K562 (cell line): ENCODE data around the gene RPUSD1. TPM values are rescaled to one million over a fixed set of nuclear protein-coding genes. Genes with fewer than 3 reads are reported as not detected.

ENCODE experiments used
- ARID1B ChIP-seq: fragments of 450-650 bp; IDR thresholded peaks from 2 replicates; pipeline ENCODE4 v1.6.1; 2016; ENCODE audit warnings: antibody characterized with exemption, mild to moderate bottlenecking, inconsistent platforms
- BDP1 ChIP-seq: IDR thresholded peaks from 3 replicates; pipeline ENCODE4 v1.6.1; 2011; ENCODE audit not compliant: insufficient read length, insufficient read depth
- CBFA2T2 ChIP-seq: fragments of 450-650 bp; conservative IDR thresholded peaks from 2 replicates; pipeline ENCODE4 v1.6.1; 2017; ENCODE audit warnings: mild to moderate bottlenecking
- CHD1 ChIP-seq: fragments of 200-600 bp; sonication (generic); IDR thresholded peaks from one replicate; pipeline ENCODE4 v1.6.1; 2012; ENCODE audit warnings: mild to moderate bottlenecking, moderate library complexity, low read length, inconsistent platforms
- ETV6 ChIP-seq, 3 experiments: fragments of 150-350 bp in 1 of 3; sonication (generic) in 1 of 3; formaldehyde crosslinking in 1 of 3; IDR thresholded peaks; 2 replicates each; pipeline versions ENCODE4 v1.6.1 to v1.8.0; 2014 to 2022; ENCODE audit warnings: borderline replicate concordance in 2 of 3, low read depth in 2 of 3, antibody characterized with exemption in 1 of 3, low read length in 1 of 3, mild to moderate bottlenecking in 1 of 3, missing genetic modification reagents in 1 of 3
- HLTF ChIP-seq: fragments of 450-650 bp; IDR thresholded peaks from 2 replicates; pipeline ENCODE4 v1.6.1; 2016
- MYC ChIP-seq, 2 experiments: fragments of 250-450 bp in 1 of 2; sonication (Bioruptor Pico) in 1 of 2; IDR thresholded peaks; 2 replicates each; pipeline versions ENCODE4 v1.5.1 to v1.6.1; 2012 to 2021; ENCODE audit warnings: low read depth in 2 of 2, borderline replicate concordance in 1 of 2, improper control_type of control experiment in 1 of 2, low read length in 1 of 2, mild to moderate bottlenecking in 1 of 2, moderate library complexity in 1 of 2
- RBM39 ChIP-seq: fragments of 200-400 bp; formaldehyde crosslinking; optimal IDR thresholded peaks from 2 replicates; pipeline ENCODE3; 2018; ENCODE audit warnings: low read depth, low read length
- SAFB ChIP-seq: fragments of 200-400 bp; formaldehyde crosslinking; IDR thresholded peaks from 2 replicates; pipeline ENCODE4 v1.6.1; 2017; ENCODE audit warnings: low read depth, low read length, borderline replicate concordance
- TEAD2 ChIP-seq: fragments of 450-650 bp; IDR thresholded peaks from 2 replicates; pipeline ENCODE4 v1.6.1; 2016; ENCODE audit warnings: missing genetic modification characterization, control low read depth, missing compliant biosample characterization
- TGIF2 ChIP-seq: sonication (generic); formaldehyde crosslinking; IDR thresholded peaks from 2 replicates; pipeline ENCODE4 v1.8.1; 2022; ENCODE audit warnings: mild to moderate bottlenecking, missing genetic modification reagents, moderate library complexity
- XRCC5 ChIP-seq: fragments of 200-400 bp; formaldehyde crosslinking; IDR thresholded peaks from 2 replicates; pipeline ENCODE4 v1.6.1; 2017; ENCODE audit warnings: low read depth, mild to moderate bottlenecking, low read length
- ZBTB11 ChIP-seq, 3 experiments: fragments of 200-800 bp in 1 of 3; fragments of 250-450 bp in 1 of 3; fragments of 450-650 bp in 1 of 3; sonication (Bioruptor Pico) in 1 of 3; sonication (Bioruptor generic) in 1 of 3; formaldehyde crosslinking in 1 of 3; IDR thresholded peaks; 2 replicates each; pipeline versions ENCODE4 v1.6.1 to v1.8.0; 2016 to 2022; ENCODE audit warnings: mild to moderate bottlenecking in 2 of 3, missing genetic modification characterization in 2 of 3, missing compliant biosample characterization in 1 of 3, moderate library complexity in 1 of 3
- ZBTB7A ChIP-seq: IDR thresholded peaks from 2 replicates; pipeline ENCODE4 v1.6.1; 2011; ENCODE audit warnings: low read depth, mild to moderate bottlenecking, low read length, moderate library complexity, borderline replicate concordance; ENCODE audit not compliant: control insufficient read depth
- polyA plus RNA-seq, 8 experiments: library from polyadenylated mRNA; depleted of rRNA in 4 of 8; stranded (reverse) in 5 of 8; unstranded in 3 of 8; fragments of >200 nt; fragmentation: Nextera tagmentation in 2 of 8; fragmentation: Illumina TruSeq in 1 of 8; extraction: Ambion mirVana in 2 of 8; extraction: Trizol in 1 of 8; gene quantifications; 2 replicates each; pipeline versions ENCODE4 v1.2.1 to v1.2.3, GENCODE V29; 2011 to 2014; ENCODE audit warnings: inconsistent platforms in 1 of 8, missing spikeins in 1 of 8
- total RNA-seq, 7 experiments: library from RNA; depleted of rRNA in 6 of 7; stranded (reverse); fragments of >200 nt in 6 of 7; fragmentation: Illumina TruSeq in 2 of 7; extraction: Trizol in 2 of 7; gene quantifications; 2 replicates each; pipeline versions ENCODE4 v1.2.1 to v1.2.3, GENCODE V29; 2011 to 2021; ENCODE audit warnings: low replicate concordance in 1 of 7
- TF ChIP-seq, protein P1 (sequence below), 2 experiments: fragments of 450-650 bp; IDR thresholded peaks; 2 replicates each; pipeline ENCODE4 v1.6.1; 2016
- TF ChIP-seq, protein P2 (sequence below): sonication (generic); formaldehyde crosslinking; IDR thresholded peaks from 2 replicates; pipeline ENCODE4 v1.8.1; 2022; ENCODE audit warnings: missing genetic modification reagents

RPUSD1 gene
- total and polyA plus RNA-seq, 9 of the 15 experiments (the other 6 are each of a cell fraction or from before 2014, with no cell fraction given): 0.45 to 56.6 (median 12.0) TPM

GRCh38 chr16:740459-740763 lies 47.8 kb downstream of the RPUSD1 start (continued):
- 0 out of 6 replicates have a peak, but pooled peaks of 1 of the 3 experiments have one; percentile 4 for TF ChIP-seq ZBTB11 (CRISPR knock-in tag; IDR thresholded peaks at IDR 0.05)
- 0 out of 2 replicates have a peak, but pooled peaks have one; percentile 12 for TF ChIP-seq SAFB
- no peak for TF ChIP-seq HLTF
- TF ChIP-seq XRCC5: 0 out of 2 replicates have a peak, but pooled peaks have one; percentile 21
- no peak for TF ChIP-seq ETV6 (IDR thresholded peaks at IDR 0.05; ENCODE audit: borderline replicate concordance in 1 of 2, low read depth in 2 of 2, low read length in 1 of 2)
- no peak for TF ChIP-seq ETV6 (CRISPR knock-in tag; IDR thresholded peaks at IDR 0.05; ENCODE audit: borderline replicate concordance)
- TF ChIP-seq CBFA2T2: no peak
- TF ChIP-seq ZBTB7A: 0 out of 2 replicates have a peak, but pooled peaks have one; percentile 57
- TF ChIP-seq TGIF2 (CRISPR knock-in tag): peak; percentile 42; the same call in 1 of the 2 replicates
- no peak for TF ChIP-seq BDP1
- TF ChIP-seq, protein P1, sequence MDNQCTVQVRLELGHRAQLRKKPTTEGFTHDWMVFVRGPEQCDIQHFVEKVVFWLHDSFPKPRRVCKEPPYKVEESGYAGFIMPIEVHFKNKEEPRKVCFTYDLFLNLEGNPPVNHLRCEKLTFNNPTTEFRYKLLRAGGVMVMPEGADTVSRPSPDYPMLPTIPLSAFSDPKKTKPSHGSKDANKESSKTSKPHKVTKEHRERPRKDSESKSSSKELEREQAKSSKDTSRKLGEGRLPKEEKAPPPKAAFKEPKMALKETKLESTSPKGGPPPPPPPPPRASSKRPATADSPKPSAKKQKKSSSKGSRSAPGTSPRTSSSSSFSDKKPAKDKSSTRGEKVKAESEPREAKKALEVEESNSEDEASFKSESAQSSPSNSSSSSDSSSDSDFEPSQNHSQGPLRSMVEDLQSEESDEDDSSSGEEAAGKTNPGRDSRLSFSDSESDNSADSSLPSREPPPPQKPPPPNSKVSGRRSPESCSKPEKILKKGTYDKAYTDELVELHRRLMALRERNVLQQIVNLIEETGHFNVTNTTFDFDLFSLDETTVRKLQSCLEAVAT (IDR thresholded peaks at IDR 0.05): 0 out of 4 replicates have a peak, but pooled peaks of 1 of the 2 experiments have one; percentile 27
- TF ChIP-seq CHD1: peak; percentile 35
- 0 out of 2 replicates have a peak, but pooled peaks have one; percentile 5 for TF ChIP-seq ARID1B
- TF ChIP-seq MYC (IDR thresholded peaks at IDR 0.05; ENCODE audit: low read depth, low read length): no peak
- TF ChIP-seq MYC (CRISPR knock-in tag; IDR thresholded peaks at IDR 0.05; ENCODE audit: borderline replicate concordance, low read depth): 0 out of 2 replicates have a peak, but pooled peaks have one; percentile 40
- no peak for TF ChIP-seq RBM39
- TF ChIP-seq TEAD2: no peak
- TF ChIP-seq, protein P2, sequence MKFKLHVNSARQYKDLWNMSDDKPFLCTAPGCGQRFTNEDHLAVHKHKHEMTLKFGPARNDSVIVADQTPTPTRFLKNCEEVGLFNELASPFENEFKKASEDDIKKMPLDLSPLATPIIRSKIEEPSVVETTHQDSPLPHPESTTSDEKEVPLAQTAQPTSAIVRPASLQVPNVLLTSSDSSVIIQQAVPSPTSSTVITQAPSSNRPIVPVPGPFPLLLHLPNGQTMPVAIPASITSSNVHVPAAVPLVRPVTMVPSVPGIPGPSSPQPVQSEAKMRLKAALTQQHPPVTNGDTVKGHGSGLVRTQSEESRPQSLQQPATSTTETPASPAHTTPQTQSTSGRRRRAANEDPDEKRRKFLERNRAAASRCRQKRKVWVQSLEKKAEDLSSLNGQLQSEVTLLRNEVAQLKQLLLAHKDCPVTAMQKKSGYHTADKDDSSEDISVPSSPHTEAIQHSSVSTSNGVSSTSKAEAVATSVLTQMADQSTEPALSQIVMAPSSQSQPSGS: no peak
